ENCODE data around the gene CCZ1.
"Not testable (repeated sequence)": the region's sequence is repeated elsewhere in the genome, so short reads cannot be mapped to it uniquely, and the experiment has no call there.

DNA sequence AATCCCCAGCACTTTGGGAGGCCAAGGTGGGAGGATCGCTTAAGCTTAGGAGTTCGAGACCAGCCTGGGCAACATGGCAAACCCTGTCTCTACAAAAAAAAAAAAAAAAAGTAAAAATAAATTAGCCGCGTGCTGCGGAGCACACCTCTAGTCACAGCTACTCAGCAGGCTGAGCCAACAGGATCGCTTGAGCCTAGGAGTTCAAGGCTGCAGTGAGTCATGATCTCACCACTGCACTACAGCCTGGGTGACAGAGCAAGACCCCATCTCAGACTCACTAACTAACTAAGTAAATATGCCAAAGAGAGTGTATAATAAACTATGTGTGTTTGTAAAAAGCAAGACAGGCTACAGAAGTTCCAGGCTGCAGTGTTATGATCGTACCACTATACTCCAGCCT lies 65.3 kb downstream of the CCZ1 start:
- TF ChIP-seq ELF1 (CRISPR knock-in tag; IDR thresholded peaks at IDR 0.05); SP2 (CRISPR knock-in tag; IDR thresholded peaks at IDR 0.05); BRCA1 (CRISPR knock-in tag; IDR thresholded peaks at IDR 0.05); ZNF577 (CRISPR knock-in tag; IDR thresholded peaks at IDR 0.05; ENCODE audit: borderline replicate concordance, low read depth); ZBTB33 (CRISPR knock-in tag; IDR thresholded peaks at IDR 0.05); ZFX (CRISPR knock-in tag; IDR thresholded peaks at IDR 0.05; ENCODE audit: low read depth); ERF (CRISPR knock-in tag; IDR thresholded peaks at IDR 0.05): not testable (repeated sequence)
